ENCODE measurements around the gene POLR3B. TPM values are rescaled to one million over a fixed set of nuclear protein-coding genes. Genes with fewer than 3 reads are reported as not detected.

Gene POLR3B
- total RNA-seq, 1 donor from 2014 or later = 7.3 TPM

DNA sequence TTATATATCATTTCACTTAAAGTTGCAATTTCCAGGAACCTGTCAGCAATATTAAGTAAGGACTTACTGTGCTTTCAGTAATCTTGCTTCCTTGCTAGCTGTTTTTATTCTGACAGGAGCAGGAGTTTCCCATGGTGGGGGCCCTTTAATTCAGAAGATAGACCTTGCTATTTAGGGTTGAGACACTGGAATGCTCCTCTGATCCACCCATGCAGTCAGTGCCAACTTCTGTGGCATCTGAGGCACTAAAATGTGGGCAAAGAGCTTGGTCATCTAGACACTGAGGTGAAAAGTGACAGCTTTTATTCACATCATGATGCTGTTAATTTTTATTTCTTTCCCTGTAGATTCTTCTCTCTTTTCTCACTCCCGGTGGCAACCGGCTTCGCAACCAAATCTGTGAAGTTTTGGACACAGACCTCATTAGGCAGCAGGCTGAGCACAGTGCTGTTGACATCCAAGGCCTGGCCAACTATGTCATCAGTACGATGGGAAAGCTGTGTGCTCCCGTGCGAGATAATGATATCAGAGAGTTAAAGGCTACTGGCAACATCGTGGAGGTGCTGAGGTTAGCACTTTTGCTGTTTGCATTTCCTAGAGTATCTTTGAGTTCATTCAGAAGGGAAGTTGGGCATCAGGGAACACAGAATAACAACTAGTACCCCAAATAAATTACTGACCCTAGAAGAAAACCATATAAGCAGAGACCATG is 36.3 kb upstream of the POLR3B start:
- no peaks in the 10 kb centered on the region for H3K9me3 Mint-ChIP-seq
- H3K4me1 Mint-ChIP-seq = no peaks in the 10 kb centered on the region
- ChIA-PET POLR2A (no interaction called here), CTCF (interaction anchor here (1.1 kb wide), 1 partner anchor 98 kb away, joined by 3 read pairs; no protein-coding TSS in a partner anchor)
- H3K4me3 Mint-ChIP-seq = no peak overlapping the region
- H3K27ac Mint-ChIP-seq = no peak overlapping the region
- no peak for ATAC-seq (ENCODE audit: low read depth)
- H3K36me3 Mint-ChIP-seq (ENCODE audit: low read depth) = peaks cover 91% of the 10 kb centered on the region
- intact Hi-C loops (cut with micrococcal nuclease) = no loop called here
- no peaks in the 10 kb centered on the region for H3K27me3 Mint-ChIP-seq
- TF ChIP-seq, protein P1, sequence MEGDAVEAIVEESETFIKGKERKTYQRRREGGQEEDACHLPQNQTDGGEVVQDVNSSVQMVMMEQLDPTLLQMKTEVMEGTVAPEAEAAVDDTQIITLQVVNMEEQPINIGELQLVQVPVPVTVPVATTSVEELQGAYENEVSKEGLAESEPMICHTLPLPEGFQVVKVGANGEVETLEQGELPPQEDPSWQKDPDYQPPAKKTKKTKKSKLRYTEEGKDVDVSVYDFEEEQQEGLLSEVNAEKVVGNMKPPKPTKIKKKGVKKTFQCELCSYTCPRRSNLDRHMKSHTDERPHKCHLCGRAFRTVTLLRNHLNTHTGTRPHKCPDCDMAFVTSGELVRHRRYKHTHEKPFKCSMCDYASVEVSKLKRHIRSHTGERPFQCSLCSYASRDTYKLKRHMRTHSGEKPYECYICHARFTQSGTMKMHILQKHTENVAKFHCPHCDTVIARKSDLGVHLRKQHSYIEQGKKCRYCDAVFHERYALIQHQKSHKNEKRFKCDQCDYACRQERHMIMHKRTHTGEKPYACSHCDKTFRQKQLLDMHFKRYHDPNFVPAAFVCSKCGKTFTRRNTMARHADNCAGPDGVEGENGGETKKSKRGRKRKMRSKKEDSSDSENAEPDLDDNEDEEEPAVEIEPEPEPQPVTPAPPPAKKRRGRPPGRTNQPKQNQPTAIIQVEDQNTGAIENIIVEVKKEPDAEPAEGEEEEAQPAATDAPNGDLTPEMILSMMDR (IDR thresholded peaks at IDR 0.05) = no peak
- DNase-seq = no peak

DNA sequence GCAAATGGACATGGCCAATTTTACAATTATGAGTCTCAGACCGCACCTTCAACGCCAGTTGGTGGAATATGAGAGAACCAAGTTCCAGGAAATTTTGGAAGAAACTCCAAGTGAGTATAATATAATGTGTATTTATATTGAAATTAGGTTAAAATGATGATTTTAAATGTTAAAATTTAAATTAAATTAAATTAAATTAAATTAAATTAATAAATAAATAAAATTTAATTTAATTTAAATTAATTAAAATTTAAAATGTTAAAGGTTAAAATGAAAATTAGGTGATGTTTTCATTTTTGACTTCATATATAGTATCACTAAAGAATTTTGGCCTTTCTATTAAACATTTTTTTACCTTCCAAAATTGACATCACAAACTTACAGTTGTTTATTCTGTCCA is 34.0 kb upstream of the POLR3B start:
- intact Hi-C loops (cut with micrococcal nuclease) = no loop called here
- POLR2A ChIA-PET = no interaction called here
- no peaks in the 10 kb centered on the region for H3K4me1 Mint-ChIP-seq
- ATAC-seq (ENCODE audit: low read depth) (no peak), DNase-seq (no peak)
- no peaks in the 10 kb centered on the region for H3K9me3 Mint-ChIP-seq
- peaks cover 92% of the 10 kb centered on the region for H3K36me3 Mint-ChIP-seq (ENCODE audit: low read depth)
- CTCF ChIA-PET = no interaction called here
- H3K27me3 Mint-ChIP-seq = no peaks in the 10 kb centered on the region
- TF ChIP-seq, protein P1 (IDR thresholded peaks at IDR 0.05) = no peak
- H3K27ac Mint-ChIP-seq = no peak overlapping the region
- no peak overlapping the region for H3K4me3 Mint-ChIP-seq

DNA sequence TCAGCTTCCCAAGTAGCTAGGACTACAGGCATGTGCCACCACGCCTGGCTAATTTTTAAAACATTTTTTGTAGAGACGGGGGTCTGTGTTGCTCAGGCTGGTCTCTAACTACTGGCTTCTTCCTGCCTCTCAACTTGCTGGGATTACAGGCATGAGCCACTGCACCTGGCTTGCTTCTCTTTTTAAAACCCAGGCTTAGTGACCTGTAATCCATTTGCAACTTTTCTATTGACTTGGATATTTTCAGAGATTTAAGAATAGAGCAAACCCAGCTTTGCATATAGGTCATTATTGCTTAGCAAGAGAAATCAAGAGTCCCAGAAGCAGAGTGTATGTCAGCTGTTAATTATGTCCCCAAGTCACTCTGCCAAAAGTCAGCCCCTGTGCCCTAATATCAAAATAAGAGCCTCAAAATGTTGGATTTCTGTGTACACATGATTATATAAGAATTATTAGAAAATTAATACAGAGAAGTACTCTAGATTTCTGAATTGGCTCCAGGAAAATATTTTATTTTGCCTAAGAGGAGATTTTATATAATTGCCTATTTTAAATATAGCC is 30.2 kb upstream of the POLR3B start:
- intact Hi-C loops (cut with micrococcal nuclease) = no loop called here
- Mint-ChIP-seq H3K27ac (peak overlapping the region; percentile 24), H3K27me3 (no peaks in the 10 kb centered on the region), H3K36me3 (ENCODE audit: low read depth) (peaks cover 92% of the 10 kb centered on the region), H3K4me3 (no peak overlapping the region), H3K9me3 (no peaks in the 10 kb centered on the region), H3K4me1 (peaks cover 7% of the 10 kb centered on the region)
- TF ChIP-seq, protein P1 (IDR thresholded peaks at IDR 0.05) = no peak
- no peak for ATAC-seq (ENCODE audit: low read depth)
- CTCF ChIA-PET = no interaction called here
- DNase-seq = no peak
- POLR2A ChIA-PET = no interaction called here

DNA sequence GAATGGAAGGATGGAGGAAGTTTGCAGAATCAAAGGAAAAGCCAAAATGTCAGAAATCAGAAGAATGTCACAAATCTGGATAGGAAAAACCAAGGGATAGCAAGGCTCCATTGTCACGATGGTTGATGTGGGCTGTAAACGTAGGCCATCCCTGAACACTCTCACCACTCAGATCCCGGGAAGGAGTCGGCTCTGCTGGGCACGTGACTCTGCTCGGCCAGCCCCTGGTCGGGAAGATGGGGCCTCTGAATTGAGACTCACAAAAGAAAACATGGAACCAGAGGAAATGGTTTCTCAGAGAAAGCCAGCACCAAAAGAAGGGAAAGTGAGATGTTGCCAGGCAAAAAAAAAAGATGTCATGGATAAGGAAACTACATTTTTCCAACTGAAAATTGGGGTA is 28.8 kb upstream of the POLR3B start:
- no peak overlapping the region for H3K27ac Mint-ChIP-seq
- TF ChIP-seq, protein P1 (IDR thresholded peaks at IDR 0.05) = no peak
- H3K27me3 Mint-ChIP-seq = no peaks in the 10 kb centered on the region
- no peak overlapping the region for H3K4me3 Mint-ChIP-seq
- POLR2A ChIA-PET = interaction anchor here (1.2 kb wide), 1 partner anchor 16 kb away, joined by 3 read pairs; no protein-coding TSS in a partner anchor
- H3K36me3 Mint-ChIP-seq (ENCODE audit: low read depth) = peaks cover 91% of the 10 kb centered on the region
- peaks cover 9% of the 10 kb centered on the region for H3K4me1 Mint-ChIP-seq
- CTCF ChIA-PET = no interaction called here
- intact Hi-C loops (cut with micrococcal nuclease) = no loop called here
- DNase-seq (no peak), ATAC-seq (ENCODE audit: low read depth) (no peak)
- H3K9me3 Mint-ChIP-seq = no peaks in the 10 kb centered on the region

DNA sequence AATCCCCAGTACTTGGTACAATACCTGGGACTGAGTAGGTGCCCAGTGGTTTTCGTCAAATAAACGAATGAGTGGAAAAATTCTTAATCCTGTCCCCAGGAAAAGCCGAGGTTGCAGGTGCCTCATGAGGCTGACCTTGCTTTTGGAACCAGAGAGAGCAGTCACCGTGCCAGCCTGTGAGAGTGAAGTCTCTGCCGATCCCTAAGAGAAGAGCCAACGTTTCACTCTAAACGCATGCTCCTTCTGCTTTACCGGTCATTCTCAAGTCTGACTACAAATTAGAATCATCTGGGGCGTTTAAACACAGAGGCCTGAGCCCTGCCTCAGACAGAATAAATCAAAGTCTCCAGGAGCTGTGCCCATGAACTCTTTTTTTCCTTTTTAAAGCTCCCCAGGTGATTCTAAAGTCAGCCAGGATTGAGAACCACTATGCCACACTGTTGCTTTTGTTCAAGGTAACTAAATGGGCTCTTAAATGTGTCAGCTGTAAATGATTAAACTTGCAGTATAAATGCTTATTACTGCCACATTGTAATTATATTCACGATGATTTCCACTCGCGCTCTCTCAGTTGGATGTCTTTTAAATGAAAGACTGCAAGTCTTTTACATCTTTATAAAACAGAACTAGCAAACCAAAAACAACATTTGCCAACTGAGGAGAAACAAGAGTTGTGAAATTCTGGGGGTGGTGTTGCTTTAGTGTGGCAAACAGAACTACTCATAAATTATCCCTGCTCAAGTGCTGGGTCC is 28.1 kb upstream of the POLR3B start:
- peaks cover 9% of the 10 kb centered on the region for H3K4me1 Mint-ChIP-seq
- peaks cover 91% of the 10 kb centered on the region for H3K36me3 Mint-ChIP-seq (ENCODE audit: low read depth)
- intact Hi-C loops (cut with micrococcal nuclease) = no loop called here
- H3K27me3 Mint-ChIP-seq = no peaks in the 10 kb centered on the region
- TF ChIP-seq, protein P1 (IDR thresholded peaks at IDR 0.05) = no peak
- ChIA-PET POLR2A (no interaction called here), CTCF (no interaction called here)
- ATAC-seq (ENCODE audit: low read depth) = no peak
- H3K27ac Mint-ChIP-seq = no peak overlapping the region
- H3K9me3 Mint-ChIP-seq = no peaks in the 10 kb centered on the region
- H3K4me3 Mint-ChIP-seq = no peak overlapping the region
- DNase-seq = no peak

Data from activated B cell treated with CpG ODN at 0.5 μM for 24 hours (primary cell).